Breast epithelium (tissue), 3 donors: ENCODE results near the gene EEF1AKMT1.

Source experiments
- POLR2A ChIP-seq: fragments of 450-650 bp; IDR thresholded peaks from one replicate; pipeline ENCODE4 v1.6.1; 2016; ENCODE audit warnings: antibody characterized with exemption, mild to moderate bottlenecking, moderate library complexity
- TF ChIP-seq, protein P1 (sequence below), 3 donors: fragments of 450-650 bp; IDR thresholded peaks; one replicate each; pipeline ENCODE4 v1.5.1; 2016 to 2017; ENCODE audit warnings: antibody characterized with exemption in 3 of 3, mild to moderate bottlenecking in 3 of 3, moderate library complexity in 3 of 3

DNA sequence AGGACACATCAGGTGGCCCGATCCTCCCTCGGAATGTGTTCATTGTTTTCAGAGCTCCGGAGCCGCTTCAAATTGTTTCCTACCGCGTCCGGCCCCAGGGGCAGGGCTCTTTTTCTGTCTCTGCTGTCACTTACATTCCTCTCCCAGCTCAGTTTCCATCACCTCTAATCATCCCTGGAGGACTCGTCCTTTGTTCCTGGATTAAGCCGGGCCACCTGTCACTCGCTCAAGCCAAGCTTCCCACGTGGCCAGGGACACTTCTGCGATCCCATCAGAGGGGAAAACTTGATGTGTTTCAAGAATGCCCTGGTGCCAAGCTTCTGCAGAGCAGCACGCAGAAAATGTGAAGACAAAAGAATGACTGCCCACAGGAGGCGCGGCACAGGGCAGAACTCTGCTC, 56.8 kb downstream of the EEF1AKMT1 start:
- TF ChIP-seq, protein P1, sequence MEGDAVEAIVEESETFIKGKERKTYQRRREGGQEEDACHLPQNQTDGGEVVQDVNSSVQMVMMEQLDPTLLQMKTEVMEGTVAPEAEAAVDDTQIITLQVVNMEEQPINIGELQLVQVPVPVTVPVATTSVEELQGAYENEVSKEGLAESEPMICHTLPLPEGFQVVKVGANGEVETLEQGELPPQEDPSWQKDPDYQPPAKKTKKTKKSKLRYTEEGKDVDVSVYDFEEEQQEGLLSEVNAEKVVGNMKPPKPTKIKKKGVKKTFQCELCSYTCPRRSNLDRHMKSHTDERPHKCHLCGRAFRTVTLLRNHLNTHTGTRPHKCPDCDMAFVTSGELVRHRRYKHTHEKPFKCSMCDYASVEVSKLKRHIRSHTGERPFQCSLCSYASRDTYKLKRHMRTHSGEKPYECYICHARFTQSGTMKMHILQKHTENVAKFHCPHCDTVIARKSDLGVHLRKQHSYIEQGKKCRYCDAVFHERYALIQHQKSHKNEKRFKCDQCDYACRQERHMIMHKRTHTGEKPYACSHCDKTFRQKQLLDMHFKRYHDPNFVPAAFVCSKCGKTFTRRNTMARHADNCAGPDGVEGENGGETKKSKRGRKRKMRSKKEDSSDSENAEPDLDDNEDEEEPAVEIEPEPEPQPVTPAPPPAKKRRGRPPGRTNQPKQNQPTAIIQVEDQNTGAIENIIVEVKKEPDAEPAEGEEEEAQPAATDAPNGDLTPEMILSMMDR (IDR thresholded peaks at IDR 0.05): no peak
- no peak for TF ChIP-seq POLR2A
